ENCODE data around the gene PCDHGA1.

- TF ChIP-seq CTCF (IDR thresholded peaks at IDR 0.05) (no peak), POLR2A (IDR thresholded peaks at IDR 0.05) (no peak)
Observed at GRCh38 chr5:141483902-141484301, 153.6 kb downstream of the PCDHGA1 start.

Measured in body of pancreas (tissue), 4 donors.